HG03139 (cell line): ENCODE measurements around the gene MAP4.

Experiments
- ATAC-seq: cut with Tn5 transposase; IDR thresholded peaks from one replicate; pipeline ENCODE4 v1.9.1; 2021; ENCODE audit not compliant: unreplicated experiment

MAP4 gene

DNA sequence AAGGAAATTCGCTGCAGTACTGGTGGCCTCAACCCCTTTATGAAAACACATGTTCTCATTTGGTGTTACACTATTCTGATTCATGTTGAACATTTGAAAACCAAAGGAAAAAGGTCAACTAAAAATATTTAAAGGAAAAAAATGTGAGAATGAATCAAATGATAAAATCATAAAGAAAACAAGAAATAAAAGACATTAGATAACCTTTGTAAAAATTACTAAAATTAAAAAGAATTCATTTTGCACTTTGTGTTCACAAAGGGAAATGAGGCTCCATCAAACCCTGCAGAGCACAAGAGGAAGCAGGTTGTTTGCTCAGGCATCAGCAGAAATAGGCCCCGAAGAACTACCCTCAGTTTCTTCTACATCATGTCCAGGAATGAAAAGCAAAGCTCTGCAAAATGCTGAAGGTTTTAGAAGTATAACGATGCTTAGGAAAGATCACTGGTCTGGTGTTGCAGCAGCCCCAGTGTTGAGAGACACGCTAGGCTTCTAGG is 41.2 kb downstream of the MAP4 start:
- no peak for ATAC-seq

DNA sequence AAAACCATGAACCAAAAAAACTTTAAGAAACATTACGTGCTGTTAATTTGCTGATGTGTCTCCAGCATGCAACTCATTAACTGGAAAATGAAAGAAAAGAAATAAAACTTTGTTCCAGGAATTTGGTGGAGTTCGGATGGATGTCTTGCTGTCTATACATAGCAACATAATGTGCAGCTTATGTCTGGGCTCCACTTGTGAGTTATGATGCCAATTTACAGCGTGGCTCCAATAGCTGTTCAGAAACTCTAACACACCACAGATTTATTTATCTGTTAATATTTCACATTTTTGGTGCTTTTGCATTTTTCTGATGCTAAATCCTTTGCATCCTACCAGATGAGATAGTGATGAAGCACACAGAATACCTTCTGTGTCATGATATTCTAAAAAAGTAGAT is 45.1 kb downstream of the MAP4 start:
- no peak for ATAC-seq

DNA sequence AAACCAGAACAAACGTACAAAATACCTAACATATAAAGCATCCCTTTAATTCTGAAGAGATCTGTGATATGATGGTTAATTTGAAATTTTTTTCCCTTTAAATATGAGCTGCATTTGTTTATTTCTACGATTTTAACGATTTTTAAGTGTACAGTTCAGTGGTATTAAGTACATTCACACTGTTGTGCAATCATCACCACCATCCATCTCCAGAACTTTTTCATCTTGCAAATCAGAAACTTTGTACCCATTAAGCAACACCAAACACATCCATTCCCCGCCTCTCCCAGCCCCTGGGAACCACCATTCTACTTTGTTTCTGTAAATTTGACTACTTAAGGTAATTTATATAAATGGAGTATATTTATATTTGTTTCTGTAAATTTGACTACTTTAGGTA is 51.5 kb downstream of the MAP4 start:
- ATAC-seq = no peak

- no peak for ATAC-seq
These were observed 54.2 kb downstream of the MAP4 start for GRCh38 chr3:47961815-47962606.

GRCh38 chr3:47961036-47961435 is 55.2 kb downstream of the MAP4 start:
- no peak for ATAC-seq

DNA sequence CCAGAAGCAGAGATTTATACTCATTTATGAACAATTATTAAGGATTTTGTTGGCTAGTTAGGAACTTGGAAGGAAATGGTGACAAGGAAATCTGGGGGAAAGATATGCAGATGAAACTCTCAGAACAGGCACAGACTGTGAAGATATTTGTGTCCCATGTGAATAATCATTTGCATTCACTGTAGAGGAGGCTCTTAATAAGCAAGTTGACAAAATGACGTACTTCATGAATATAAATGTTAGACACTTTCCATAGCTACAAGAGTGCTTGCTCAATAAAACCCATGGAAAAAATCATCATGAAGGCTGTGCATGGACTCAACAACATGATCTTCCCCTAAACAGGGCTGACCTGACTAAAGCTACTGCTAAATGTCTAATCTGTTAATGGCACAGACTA is 59.7 kb downstream of the MAP4 start:
- no peak for ATAC-seq

DNA sequence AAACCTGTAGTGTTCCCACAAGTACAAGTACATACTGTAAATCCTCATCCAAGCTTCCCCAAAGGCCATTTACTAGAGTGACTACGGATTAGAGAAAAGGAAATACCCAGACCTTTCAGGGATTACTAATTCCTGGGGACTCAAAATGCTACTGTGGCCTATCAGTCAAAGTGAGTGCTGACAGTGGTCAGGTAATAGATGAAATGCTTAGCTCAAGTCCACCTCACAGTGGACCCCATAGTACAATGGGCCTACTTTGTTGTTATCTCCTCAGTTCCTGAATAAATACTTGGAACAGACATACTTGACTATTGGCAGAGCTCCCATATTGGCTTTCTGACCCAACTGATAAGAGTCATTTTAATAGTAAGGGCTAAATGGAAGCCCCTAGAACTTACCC is 61.6 kb downstream of the MAP4 start:
- no peak for ATAC-seq

GRCh38 chr3:47950453-47951169 is 65.6 kb downstream of the MAP4 start:
- ATAC-seq = no peak

GRCh38 chr3:47949979-47950378 is 66.2 kb downstream of the MAP4 start:
- no peak for ATAC-seq

DNA sequence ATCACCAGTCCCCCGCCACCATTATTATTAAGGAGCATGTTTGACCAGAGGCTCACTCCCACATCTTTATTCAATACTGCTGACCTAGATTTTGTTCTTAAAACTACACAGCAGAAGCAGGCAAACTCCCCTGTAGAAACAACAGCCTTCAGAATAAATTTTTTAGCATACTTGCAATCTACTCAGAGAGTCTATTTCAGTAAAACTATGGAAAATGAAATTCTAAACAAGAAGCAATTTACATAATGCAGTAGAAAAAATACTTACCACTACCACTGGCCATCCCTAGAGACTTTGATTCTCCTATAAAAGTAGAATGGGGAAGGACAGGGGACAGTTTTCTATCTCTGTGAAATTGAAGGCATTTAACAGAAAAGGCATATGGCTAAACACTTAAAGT is 76.0 kb downstream of the MAP4 start:
- no peak for ATAC-seq

DNA sequence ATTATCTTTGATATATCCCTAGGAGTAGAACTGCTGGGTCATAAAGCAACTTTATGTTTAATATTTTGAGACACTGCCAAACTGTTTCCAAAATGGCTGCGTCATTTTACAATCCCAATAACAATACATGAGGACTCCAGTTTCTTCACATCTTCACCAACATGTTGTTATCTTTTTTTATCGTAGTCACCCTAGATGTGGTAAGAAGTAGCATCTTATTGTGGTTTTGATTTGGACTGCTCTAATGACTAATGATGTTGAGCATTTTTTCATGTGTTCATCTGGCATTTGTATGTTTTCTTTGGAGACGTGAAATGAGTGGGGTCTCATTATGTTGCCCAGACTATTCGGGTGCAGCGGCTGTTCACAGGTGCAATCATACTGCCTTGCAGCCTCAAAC is 83.8 kb downstream of the MAP4 start:
- ATAC-seq = no peak

DNA sequence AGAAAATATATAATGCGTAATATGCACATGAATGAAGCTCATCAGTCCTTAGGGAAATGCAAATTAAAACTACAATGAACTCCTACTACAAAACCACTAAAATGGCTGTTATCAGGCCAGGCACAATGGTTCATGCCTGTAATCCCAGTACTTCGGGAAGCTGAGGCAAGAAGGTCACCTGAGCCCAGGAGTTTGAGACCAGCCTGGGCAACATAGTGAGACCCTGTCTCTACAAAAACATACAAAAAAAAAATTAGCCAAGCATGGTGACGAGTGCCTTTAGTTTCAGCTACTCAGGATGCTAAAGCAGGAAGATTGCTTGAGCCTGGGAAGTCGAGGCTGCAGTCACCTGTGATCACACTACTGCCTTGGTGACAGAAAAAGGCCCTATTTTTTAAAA is 85.2 kb downstream of the MAP4 start:
- no peak for ATAC-seq

DNA sequence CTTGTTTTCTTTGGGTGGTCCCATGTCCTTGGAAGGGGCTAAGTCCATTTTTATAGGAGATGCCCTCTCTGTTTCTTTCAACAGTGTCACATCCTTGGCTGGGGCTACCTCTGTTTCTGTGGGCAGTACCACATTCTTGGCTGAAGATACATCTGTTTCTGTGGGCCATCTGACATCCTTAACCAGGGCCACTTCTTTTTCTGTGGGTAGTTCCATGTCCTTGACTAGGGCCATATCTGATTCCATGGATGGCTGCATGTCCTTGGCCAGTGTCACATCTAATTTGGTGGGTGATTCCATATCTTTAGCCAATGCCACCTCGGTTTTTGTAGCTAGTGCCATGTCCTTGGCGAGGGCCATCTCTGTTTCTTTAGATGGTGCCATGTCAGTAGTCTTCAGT is 99.5 kb downstream of the MAP4 start:
- no peak for ATAC-seq

DNA sequence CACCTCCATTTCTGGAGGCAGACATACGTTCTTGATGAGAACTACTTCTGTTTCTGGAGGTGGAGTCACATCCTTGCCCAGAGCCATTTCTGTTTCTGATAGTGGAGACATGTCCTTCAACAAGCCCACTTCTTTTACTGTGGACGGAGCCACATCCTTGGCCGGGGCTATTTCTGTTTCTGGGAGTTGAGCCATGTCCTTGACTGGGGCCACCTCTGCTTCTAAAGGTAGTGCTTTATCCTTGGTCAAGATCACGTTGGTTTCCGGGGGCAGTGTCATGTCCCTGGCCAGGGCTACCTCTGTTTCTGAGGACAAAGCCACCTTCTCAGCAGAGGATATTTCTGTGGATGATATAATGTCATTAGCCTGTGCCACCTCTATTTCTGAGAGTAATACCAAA is 100.0 kb downstream of the MAP4 start:
- no peak for ATAC-seq

DNA sequence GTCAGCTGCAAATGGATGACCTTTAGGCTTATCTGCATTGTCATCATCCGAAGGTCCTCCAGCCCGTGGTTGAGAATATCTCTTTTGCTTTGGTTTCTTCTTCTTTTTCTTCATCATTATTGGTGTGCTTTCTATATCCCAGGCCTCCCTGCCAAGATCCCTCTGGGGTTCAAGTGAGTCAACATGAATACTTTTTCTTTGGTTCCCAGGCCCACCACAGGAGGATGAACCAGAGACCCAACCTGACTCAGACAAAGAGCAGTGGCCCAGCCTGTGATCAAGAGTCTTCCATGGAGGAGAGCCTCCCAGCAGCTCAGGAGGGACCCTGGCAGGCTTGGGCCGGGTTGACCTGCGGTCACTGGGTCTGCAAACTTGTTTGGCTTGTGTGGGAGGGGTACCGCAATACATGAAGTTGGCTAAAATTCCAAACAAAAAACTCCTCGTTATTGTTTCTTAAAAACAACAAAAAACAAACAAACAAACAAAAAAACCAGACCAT is 104.2 kb downstream of the MAP4 start:
- no peak for ATAC-seq

- ATAC-seq = no peak
These were observed 105.3 kb downstream of the MAP4 start for GRCh38 chr3:47910777-47911440.

DNA sequence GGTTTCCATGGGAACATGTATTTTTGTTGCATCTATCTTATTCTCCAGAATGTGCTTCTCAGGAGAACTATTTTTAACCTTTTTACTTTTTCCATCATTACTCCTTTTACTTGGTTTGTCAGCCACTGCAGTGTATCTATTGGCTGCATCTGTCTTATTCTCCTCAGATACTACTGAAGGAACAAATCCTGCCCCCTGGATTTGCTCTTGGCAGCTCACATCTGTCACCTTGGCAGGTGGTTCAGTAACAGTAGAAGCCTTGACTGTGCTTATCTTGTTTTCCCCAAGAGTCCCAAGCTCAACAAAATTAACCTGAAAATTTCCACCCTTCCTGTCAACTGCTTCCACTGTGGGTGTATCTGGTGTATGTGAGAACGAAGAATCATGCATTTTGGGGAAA is 106.0 kb downstream of the MAP4 start:
- no peak for ATAC-seq

DNA sequence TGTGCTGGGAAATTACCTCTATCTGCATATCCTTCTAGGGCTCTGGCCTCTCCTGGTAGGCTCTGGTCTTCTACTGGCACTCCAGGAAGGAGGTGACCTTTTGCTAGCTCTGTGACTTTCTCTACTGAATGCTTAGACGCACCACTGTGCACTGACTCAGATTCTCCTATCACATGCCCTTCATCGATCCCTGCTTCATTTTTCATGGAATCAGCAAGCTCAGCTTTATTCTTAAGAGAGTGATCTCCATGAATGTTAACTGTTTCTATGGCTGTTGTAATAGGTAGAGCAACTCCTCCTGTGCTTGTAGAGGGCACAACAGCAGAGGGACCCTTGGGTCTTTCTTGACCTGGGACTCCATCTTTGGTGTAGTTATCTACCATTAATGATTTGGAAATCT is 106.6 kb downstream of the MAP4 start:
- no peak for ATAC-seq

DNA sequence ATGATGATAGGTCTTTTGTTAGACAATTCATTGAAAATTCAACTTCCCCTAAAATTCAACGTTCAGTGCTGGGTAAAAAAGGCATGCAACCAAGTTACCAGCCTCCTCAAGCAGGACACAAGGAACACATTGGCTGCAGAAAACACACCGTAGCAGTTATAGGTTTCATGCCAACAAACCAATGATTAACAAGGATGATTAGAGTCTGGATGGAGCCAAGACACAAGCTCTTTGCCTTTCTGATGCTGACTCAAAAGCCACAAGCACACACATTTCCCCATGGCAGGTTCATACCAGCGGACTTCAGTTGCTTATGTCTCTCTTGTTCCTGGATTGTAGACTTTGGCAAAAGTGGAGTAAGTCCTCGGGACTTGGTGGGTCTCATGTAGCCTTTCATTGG is 107.5 kb downstream of the MAP4 start:
- no peak for ATAC-seq

DNA sequence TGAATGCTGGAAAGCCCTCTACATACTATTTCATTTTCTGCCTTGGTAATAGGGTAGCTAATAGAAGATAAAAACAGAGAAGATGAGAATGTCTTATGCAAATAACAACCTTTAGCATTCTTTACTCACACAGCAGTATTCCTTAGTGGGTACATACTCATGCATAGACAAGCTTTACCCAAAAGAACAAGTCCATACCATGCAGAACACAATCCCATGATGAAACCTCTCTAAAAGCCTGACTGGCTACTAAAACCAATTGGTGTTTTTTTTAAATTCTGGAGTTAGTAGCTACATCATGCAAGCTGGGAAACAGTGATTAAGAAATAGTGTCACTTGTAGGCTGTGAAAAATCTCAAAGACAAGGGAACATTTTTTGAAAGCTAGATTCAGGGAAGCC is 108.4 kb downstream of the MAP4 start:
- ATAC-seq = no peak

GRCh38 chr3:47902746-47903145 is 113.5 kb downstream of the MAP4 start:
- ATAC-seq = no peak
